Panc1 (cell line): ENCODE measurements around the gene DNASE1L3.

Experiments
- POLR2AphosphoS5 ChIP-seq: IDR thresholded peaks from 2 replicates; pipeline ENCODE4 v1.6.1; 2012; ENCODE audit warnings: mild to moderate bottlenecking, low read depth, low read length, moderate library complexity
- TCF7L2 ChIP-seq: IDR thresholded peaks from 2 replicates; pipeline ENCODE4 v1.6.1; 2011; ENCODE audit warnings: mild to moderate bottlenecking, low read depth, low read length, inconsistent platforms
- TF ChIP-seq, protein P1 (sequence below): fragments of 450-650 bp; IDR thresholded peaks from 2 replicates; pipeline ENCODE4 v1.5.1; 2017; ENCODE audit warnings: mild to moderate bottlenecking
- TF ChIP-seq, protein P2 (sequence below), 2 experiments: IDR thresholded peaks; 2 replicates each; pipeline ENCODE4 v1.6.1; 2011 to 2012; ENCODE audit warnings: low read depth in 2 of 2, control low read depth in 1 of 2, low read length in 1 of 2, mild to moderate bottlenecking in 1 of 2, moderate library complexity in 1 of 2; ENCODE audit not compliant: insufficient read depth in 1 of 2

DNA sequence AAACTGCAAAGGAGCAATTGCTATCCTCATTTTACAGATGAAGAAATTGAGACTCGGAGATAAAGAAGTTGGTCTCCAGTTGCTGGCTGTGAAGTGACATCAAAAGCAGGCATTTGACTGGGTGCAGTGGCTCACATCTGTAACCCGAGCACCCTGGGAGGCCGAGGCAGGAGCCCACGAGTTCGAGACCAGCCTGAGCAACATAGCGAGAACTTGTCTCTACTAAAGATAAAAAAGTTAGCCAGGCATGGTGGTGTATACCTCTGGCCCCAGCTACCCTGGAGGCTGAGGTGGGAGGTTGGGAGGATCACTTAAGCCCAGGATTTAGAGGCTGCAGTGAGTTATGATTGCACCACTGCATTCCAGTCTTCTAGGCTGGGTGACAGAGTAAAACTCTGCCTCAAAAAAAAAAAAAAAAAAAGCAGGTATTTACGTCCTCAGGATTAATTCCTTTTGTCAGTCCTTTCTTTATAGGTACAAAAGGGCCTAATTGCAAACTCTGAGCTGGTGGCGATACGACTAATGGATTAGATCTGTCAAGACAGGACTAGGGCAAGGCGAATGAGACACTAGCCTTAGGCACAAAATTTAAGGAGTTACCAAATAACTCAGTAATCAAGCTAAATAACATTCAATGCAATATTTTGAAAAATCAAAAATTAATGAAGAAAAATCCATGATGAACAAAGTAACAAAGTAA lies 5.9 kb upstream of the DNASE1L3 start:
- TF ChIP-seq, protein P1, sequence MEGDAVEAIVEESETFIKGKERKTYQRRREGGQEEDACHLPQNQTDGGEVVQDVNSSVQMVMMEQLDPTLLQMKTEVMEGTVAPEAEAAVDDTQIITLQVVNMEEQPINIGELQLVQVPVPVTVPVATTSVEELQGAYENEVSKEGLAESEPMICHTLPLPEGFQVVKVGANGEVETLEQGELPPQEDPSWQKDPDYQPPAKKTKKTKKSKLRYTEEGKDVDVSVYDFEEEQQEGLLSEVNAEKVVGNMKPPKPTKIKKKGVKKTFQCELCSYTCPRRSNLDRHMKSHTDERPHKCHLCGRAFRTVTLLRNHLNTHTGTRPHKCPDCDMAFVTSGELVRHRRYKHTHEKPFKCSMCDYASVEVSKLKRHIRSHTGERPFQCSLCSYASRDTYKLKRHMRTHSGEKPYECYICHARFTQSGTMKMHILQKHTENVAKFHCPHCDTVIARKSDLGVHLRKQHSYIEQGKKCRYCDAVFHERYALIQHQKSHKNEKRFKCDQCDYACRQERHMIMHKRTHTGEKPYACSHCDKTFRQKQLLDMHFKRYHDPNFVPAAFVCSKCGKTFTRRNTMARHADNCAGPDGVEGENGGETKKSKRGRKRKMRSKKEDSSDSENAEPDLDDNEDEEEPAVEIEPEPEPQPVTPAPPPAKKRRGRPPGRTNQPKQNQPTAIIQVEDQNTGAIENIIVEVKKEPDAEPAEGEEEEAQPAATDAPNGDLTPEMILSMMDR = no peak
- TF ChIP-seq, protein P2, sequence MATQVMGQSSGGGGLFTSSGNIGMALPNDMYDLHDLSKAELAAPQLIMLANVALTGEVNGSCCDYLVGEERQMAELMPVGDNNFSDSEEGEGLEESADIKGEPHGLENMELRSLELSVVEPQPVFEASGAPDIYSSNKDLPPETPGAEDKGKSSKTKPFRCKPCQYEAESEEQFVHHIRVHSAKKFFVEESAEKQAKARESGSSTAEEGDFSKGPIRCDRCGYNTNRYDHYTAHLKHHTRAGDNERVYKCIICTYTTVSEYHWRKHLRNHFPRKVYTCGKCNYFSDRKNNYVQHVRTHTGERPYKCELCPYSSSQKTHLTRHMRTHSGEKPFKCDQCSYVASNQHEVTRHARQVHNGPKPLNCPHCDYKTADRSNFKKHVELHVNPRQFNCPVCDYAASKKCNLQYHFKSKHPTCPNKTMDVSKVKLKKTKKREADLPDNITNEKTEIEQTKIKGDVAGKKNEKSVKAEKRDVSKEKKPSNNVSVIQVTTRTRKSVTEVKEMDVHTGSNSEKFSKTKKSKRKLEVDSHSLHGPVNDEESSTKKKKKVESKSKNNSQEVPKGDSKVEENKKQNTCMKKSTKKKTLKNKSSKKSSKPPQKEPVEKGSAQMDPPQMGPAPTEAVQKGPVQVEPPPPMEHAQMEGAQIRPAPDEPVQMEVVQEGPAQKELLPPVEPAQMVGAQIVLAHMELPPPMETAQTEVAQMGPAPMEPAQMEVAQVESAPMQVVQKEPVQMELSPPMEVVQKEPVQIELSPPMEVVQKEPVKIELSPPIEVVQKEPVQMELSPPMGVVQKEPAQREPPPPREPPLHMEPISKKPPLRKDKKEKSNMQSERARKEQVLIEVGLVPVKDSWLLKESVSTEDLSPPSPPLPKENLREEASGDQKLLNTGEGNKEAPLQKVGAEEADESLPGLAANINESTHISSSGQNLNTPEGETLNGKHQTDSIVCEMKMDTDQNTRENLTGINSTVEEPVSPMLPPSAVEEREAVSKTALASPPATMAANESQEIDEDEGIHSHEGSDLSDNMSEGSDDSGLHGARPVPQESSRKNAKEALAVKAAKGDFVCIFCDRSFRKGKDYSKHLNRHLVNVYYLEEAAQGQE (IDR thresholded peaks at IDR 0.05; ENCODE audit: insufficient read depth in 1 of 2, low read depth in 2 of 2, low read length in 1 of 2) = no peak
- TF ChIP-seq POLR2AphosphoS5 (no peak), TCF7L2 (no peak)
